Fibroblast of mammary gland (primary cell): ENCODE measurements around the gene FLOT2.

Experiments
- DNase-seq: peaks from one replicate; pipeline ENCODE4 v3.0.0-alpha.2; 2010; ENCODE audit warnings: low read depth
- H3K4me3 ChIP-seq: 2 replicates; pipeline ENCODE4 v1.5.1; 2011; ENCODE audit warnings: low read depth, mild to moderate bottlenecking, low read length, moderate library complexity; ENCODE audit not compliant: control insufficient read depth
- TF ChIP-seq, protein P1 (sequence below): conservative IDR thresholded peaks from 2 replicates; pipeline ENCODE4 v1.5.1; 2011; ENCODE audit warnings: low read depth, low read length, inconsistent platforms; ENCODE audit not compliant: control insufficient read depth, insufficient read depth

The FLOT2 gene

GRCh38 chr17:28887871-28888471, 9.6 kb downstream of the FLOT2 start:
- TF ChIP-seq, protein P1, sequence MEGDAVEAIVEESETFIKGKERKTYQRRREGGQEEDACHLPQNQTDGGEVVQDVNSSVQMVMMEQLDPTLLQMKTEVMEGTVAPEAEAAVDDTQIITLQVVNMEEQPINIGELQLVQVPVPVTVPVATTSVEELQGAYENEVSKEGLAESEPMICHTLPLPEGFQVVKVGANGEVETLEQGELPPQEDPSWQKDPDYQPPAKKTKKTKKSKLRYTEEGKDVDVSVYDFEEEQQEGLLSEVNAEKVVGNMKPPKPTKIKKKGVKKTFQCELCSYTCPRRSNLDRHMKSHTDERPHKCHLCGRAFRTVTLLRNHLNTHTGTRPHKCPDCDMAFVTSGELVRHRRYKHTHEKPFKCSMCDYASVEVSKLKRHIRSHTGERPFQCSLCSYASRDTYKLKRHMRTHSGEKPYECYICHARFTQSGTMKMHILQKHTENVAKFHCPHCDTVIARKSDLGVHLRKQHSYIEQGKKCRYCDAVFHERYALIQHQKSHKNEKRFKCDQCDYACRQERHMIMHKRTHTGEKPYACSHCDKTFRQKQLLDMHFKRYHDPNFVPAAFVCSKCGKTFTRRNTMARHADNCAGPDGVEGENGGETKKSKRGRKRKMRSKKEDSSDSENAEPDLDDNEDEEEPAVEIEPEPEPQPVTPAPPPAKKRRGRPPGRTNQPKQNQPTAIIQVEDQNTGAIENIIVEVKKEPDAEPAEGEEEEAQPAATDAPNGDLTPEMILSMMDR, result no peak
- DNase-seq, result no peak
- no peak overlapping the region for H3K4me3 ChIP-seq

GRCh38 chr17:28885951-28886350, 11.6 kb downstream of the FLOT2 start:
- no peak overlapping the region for H3K4me3 ChIP-seq
- TF ChIP-seq, protein P1, result no peak
- no peak for DNase-seq

DNA sequence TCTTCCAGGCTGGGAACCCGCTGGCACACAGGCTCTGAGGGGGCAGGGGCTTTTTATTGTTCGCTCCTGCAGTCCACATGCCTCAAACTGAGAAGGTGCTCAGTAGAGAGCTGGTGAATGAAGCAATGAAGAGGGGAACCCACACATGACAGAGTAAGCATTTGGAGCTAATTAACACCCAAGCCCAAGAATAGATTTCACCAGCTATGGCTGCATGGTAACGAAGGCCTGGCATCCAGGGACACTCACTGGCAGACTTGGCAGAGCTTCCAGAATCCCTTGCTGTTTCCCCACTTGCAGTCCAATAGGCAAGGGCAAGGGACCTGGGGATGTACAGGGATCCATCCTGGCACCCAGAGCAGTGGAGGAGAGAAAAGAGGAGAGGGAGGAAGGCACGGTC, 12.2 kb downstream of the FLOT2 start:
- TF ChIP-seq, protein P1, result no peak
- DNase-seq, result no peak
- H3K4me3 ChIP-seq, result no peak overlapping the region

GRCh38 chr17:28883967-28884702, 13.4 kb downstream of the FLOT2 start:
- TF ChIP-seq, protein P1, result no peak
- DNase-seq, result no peak
- no peak overlapping the region for H3K4me3 ChIP-seq

DNA sequence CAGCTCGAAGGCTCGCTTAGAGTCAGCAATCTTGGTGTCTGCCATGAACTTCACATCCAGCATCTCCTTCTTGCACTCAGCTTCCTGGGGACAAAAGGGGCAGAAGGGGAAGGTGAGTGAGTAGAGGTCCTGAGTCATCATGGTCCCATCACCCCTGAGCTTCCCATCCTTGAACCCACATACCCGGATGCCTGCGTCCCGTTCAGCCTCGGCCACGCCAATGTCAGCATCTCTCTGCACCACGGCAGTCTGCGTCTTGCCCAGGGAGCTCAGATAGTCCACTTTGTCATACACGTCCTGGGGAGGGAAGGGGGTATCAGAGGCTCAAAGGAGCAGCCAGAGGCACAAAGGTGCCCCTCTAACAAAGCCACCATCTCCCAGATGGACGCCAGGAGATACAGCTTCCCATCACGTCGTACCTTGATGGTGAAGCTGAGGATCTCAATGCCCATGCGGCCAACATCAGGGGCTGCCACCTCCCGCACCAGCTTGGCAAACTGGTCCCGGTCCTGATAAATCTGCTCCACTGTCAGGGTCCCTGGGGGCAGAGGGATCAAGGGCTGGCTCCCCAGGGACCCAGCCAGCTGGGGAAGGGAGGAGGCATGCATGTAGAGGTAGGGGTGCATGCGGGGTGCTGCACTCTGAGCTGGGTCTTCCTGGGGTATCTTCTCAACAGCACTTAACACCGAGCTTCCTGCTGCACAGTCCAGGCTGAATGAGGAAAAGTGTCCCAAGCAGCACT, 15.2 kb downstream of the FLOT2 start:
- TF ChIP-seq, protein P1, result no peak
- DNase-seq, result no peak
- no peak overlapping the region for H3K4me3 ChIP-seq

GRCh38 chr17:28881533-28882056, 15.9 kb downstream of the FLOT2 start:
- DNase-seq, result no peak

More at GRCh38 chr17:28881533-28882056, 15.9 kb downstream of the FLOT2 start:
- H3K4me3 ChIP-seq, result no peak overlapping the region
- TF ChIP-seq, protein P1, result no peak
